GM12878 (cell line): Measurements from ENCODE around the gene RNF150.

Experiments
- BCLAF1 ChIP-seq: fragments of 450-650 bp; IDR thresholded peaks from 2 replicates; pipeline ENCODE4 v1.6.1; 2017; ENCODE audit warnings: antibody characterized with exemption, mild to moderate bottlenecking, moderate library complexity
- EP300 ChIP-seq, 2 experiments: fragments of 150-350 bp in 1 of 2; IDR thresholded peaks; 2 replicates each; pipeline ENCODE4 v1.6.1; 2011 to 2012; ENCODE audit warnings: low read depth in 2 of 2, low read length in 2 of 2, borderline replicate concordance in 1 of 2, improper control_type of control experiment in 1 of 2, inconsistent platforms in 1 of 2; ENCODE audit not compliant: control insufficient read depth in 1 of 2
- EZH2 ChIP-seq: IDR thresholded peaks from 2 replicates; pipeline ENCODE4 v1.6.1; 2012; ENCODE audit warnings: low read depth, mild to moderate bottlenecking, control low read depth, inconsistent platforms, low read length, borderline replicate concordance; ENCODE audit not compliant: control insufficient read depth
- FOS ChIP-seq: IDR thresholded peaks from 3 replicates; pipeline ENCODE4 v1.6.1; 2011; ENCODE audit warnings: borderline replicate concordance; ENCODE audit not compliant: insufficient read length; ENCODE audit errors: extremely low read depth
- TF ChIP-seq, protein P1 (sequence below), 3 experiments: IDR thresholded peaks in 2 of 3; conservative IDR thresholded peaks in 1 of 3; 2 replicates each; pipeline ENCODE4 v1.5.1; 2011; ENCODE audit warnings: low read depth in 3 of 3, low read length in 3 of 3, mild to moderate bottlenecking in 3 of 3, control low read depth in 2 of 3, moderate library complexity in 2 of 3, inconsistent platforms in 1 of 3, mixed read lengths in 1 of 3; ENCODE audit not compliant: control insufficient read depth in 2 of 3, insufficient read depth in 1 of 3; ENCODE audit errors: extremely low read depth in 1 of 3

DNA sequence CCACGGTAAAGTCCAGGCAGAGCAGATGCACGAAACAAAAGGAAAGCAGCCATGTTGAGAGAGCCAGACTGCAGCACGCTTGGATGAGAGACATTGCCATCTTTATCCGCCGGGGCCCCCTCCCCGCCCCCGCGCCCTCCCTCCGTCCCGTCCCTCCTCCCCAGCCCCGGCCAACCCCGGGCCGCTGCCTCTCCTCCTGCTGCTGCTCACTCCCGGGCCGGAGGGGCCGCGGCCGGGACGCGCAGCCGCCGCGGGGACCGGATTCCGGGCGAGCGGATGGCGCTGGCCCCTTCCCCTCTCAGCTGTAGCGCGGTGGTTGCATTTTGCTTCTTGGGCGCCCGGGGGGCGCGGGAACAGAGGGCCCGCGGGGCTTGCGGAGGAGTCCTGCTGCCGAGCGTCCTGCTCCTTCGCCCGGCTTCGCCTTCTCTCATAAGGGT is 542 bp downstream of the RNF150 start:
- TF ChIP-seq, protein P1, sequence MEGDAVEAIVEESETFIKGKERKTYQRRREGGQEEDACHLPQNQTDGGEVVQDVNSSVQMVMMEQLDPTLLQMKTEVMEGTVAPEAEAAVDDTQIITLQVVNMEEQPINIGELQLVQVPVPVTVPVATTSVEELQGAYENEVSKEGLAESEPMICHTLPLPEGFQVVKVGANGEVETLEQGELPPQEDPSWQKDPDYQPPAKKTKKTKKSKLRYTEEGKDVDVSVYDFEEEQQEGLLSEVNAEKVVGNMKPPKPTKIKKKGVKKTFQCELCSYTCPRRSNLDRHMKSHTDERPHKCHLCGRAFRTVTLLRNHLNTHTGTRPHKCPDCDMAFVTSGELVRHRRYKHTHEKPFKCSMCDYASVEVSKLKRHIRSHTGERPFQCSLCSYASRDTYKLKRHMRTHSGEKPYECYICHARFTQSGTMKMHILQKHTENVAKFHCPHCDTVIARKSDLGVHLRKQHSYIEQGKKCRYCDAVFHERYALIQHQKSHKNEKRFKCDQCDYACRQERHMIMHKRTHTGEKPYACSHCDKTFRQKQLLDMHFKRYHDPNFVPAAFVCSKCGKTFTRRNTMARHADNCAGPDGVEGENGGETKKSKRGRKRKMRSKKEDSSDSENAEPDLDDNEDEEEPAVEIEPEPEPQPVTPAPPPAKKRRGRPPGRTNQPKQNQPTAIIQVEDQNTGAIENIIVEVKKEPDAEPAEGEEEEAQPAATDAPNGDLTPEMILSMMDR (IDR thresholded peaks at IDR 0.05 in 2 of 3, conservative IDR thresholded peaks at IDR 0.05 in 1 of 3; ENCODE audit: control insufficient read depth in 2 of 3, extremely low read depth in 1 of 3, insufficient read depth in 1 of 3, low read depth in 3 of 3, low read length in 3 of 3): no peak
- TF ChIP-seq EZH2: no peak
- no peak for TF ChIP-seq FOS
- TF ChIP-seq BCLAF1: no peak
- TF ChIP-seq EP300 (IDR thresholded peaks at IDR 0.05; ENCODE audit: borderline replicate concordance in 1 of 2, control insufficient read depth in 1 of 2, low read depth in 2 of 2, low read length in 2 of 2): no peak
